Smooth muscle cell (in vitro differentiated cells): ENCODE data around the gene RNF8. TPM values are rescaled to one million over a fixed set of nuclear protein-coding genes. Genes with fewer than 3 reads are reported as not detected.
"Not testable (repeated sequence)": the region's sequence is repeated elsewhere in the genome, so short reads cannot be mapped to it uniquely, and the experiment has no call there.

Experiments used
- DNase-seq: peaks from one replicate; lab custom pipeline; 2025; ENCODE audit not compliant: unreplicated experiment; lab: John Stamatoyannopoulos, UW
- H2AFZ ChIP-seq: fragments of 200-600 bp; sonication (generic); 2 replicates; pipeline ENCODE4 v1.6.0; 2016; ENCODE audit warnings: antibody characterized with exemption, low read depth, mild to moderate bottlenecking
- H3F3A ChIP-seq: fragments of 200-600 bp; sonication (generic); 2 replicates; pipeline ENCODE4 v1.6.0; 2017; ENCODE audit warnings: antibody characterized with exemption, low read depth
- H3K27ac ChIP-seq: fragments of 200-600 bp; sonication (generic); 2 replicates; pipeline ENCODE4 v1.5.1; 2016; ENCODE audit warnings: low read depth, mild to moderate bottlenecking
- H3K27me3 ChIP-seq: fragments of 200-600 bp; sonication (generic); 2 replicates; pipeline ENCODE4 v1.6.1; 2016; ENCODE audit warnings: low read depth, mild to moderate bottlenecking
- H3K36me3 ChIP-seq: fragments of 200-600 bp; sonication (generic); 2 replicates; pipeline ENCODE4 v1.5.1; 2016; ENCODE audit warnings: low read depth
- H3K4me1 ChIP-seq: fragments of 200-600 bp; sonication (generic); 2 replicates; pipeline ENCODE4 v1.5.1; 2016; ENCODE audit warnings: low read depth
- H3K4me2 ChIP-seq: fragments of 200-600 bp; sonication (generic); 2 replicates; pipeline ENCODE4 v1.6.0; 2016; ENCODE audit warnings: mild to moderate bottlenecking
- H3K4me3 ChIP-seq: fragments of 200-600 bp; sonication (generic); 2 replicates; pipeline ENCODE4 v1.5.1; 2016; ENCODE audit warnings: mild to moderate bottlenecking
- H3K79me2 ChIP-seq: fragments of 200-600 bp; sonication (generic); 2 replicates; pipeline ENCODE4 v1.6.0; 2016; ENCODE audit warnings: low read depth, mild to moderate bottlenecking
- H3K9ac ChIP-seq: fragments of 200-600 bp; sonication (generic); 2 replicates; pipeline ENCODE4 v1.6.0; 2016; ENCODE audit warnings: low read depth
- H3K9me3 ChIP-seq: fragments of 200-600 bp; sonication (generic); replicated peaks from 2 replicates; pipeline ENCODE4 v1.5.1; 2016; ENCODE audit warnings: low read depth
- H4K20me1 ChIP-seq: fragments of 200-600 bp; sonication (generic); 2 replicates; pipeline ENCODE4 v1.6.0; 2016; ENCODE audit warnings: low read depth
- CTCF ChIP-seq: fragments of 200-600 bp; sonication (generic); IDR thresholded peaks from 2 replicates; pipeline ENCODE4 v1.5.1; 2017; ENCODE audit warnings: borderline replicate concordance, mild to moderate bottlenecking, antibody characterized with exemption; ENCODE audit not compliant: insufficient read depth, poor library complexity, severe bottlenecking
- WGBS: methylation state at CpG from one replicate; pipeline ENCODE4 v1.1.7; 2016; ENCODE audit warnings: low lambda C conversion rate; 5-methylcytosine and 5-hydroxymethylcytosine counted together
- polyA plus RNA-seq: library from polyadenylated mRNA; unstranded; fragments of >200 nt; fragmentation: Nextera tagmentation; extraction: Ambion mirVana; gene quantifications from 2 replicates; pipeline ENCODE4 v1.2.1, GENCODE V29; 2016
- total RNA-seq: library from RNA; depleted of rRNA; stranded (reverse); fragments of >200 nt; gene quantifications from 2 replicates; pipeline ENCODE4 v1.2.3, GENCODE V29; 2014

Gene RNF8
- total and polyA plus RNA-seq, 2 experiments from 2014 or later, result 16.7 to 23.6 TPM

DNA sequence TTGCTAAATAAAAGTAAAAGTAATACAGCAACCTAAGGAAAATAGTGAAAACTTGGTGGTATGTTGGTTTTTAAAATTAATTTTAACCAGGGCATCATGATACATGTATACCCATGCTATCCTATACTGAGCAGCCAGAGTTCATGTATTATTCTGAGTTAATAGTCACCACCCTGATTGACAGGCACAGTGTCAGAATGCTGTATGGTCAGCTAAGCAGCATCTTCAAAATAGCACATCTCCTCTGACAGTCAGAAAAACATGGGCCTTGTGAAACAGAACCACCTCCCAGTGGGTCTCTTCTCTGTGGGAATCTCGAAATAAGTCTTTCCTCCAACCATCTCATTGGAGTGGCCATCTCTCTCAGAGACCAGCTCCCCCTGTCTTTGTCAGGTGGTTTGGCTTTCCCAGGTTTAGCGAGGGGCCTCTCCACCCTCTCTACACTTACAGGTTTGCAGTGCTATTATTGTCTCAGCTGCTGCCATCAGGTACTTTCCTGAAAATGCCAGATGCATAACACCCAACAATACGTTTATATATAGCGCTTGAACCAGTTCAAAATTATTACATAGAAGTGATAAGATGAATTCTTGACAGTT, 47.1 kb upstream of the RNF8 start:
- no peak overlapping the region for H3K4me3 ChIP-seq
- H3F3A ChIP-seq, result no peaks in the 10 kb centered on the region
- no peaks in the 10 kb centered on the region for H3K27me3 ChIP-seq
- H2AFZ ChIP-seq, result no peak overlapping the region
- H4K20me1 ChIP-seq, result peaks cover under 1% of the 10 kb centered on the region
- DNase-seq, result no peak
- no peak overlapping the region for H3K4me2 ChIP-seq
- TF ChIP-seq CTCF, result no peak
- no peaks in the 10 kb centered on the region for H3K9me3 ChIP-seq
- H3K27ac ChIP-seq, result no peak overlapping the region
- 90% methylated on average over 4 of the region's 4 CpGs for WGBS
- H3K36me3 ChIP-seq, result no peaks in the 10 kb centered on the region
- no peaks in the 10 kb centered on the region for H3K4me1 ChIP-seq
- H3K79me2 ChIP-seq, result no peaks in the 10 kb centered on the region
- H3K9ac ChIP-seq, result no peak overlapping the region

DNA sequence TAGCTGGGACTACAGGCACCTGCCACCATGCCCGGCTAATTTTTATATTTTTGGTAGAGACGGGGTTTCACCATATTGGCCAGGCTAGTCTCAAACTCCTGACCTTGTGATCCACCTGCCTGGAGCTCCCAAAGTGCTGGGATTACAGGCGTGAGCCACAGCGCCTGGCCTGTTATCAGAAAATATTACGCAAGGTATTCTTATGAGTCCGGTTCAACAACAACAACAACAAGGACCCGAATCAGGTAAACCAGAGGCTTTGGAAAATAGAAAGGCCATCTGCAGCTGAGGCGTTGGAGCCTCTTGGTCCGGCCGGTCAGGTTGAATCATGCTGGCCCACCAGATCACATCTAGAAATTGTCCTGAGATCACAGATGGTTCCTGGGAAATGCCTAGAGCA, 46.3 kb upstream of the RNF8 start:
- H3K9me3 ChIP-seq, H3K4me1 ChIP-seq, H3F3A ChIP-seq, H3K4me3 ChIP-seq, H2AFZ ChIP-seq, H3K79me2 ChIP-seq, DNase-seq, H3K36me3 ChIP-seq, H4K20me1 ChIP-seq, H3K27me3 ChIP-seq, H3K9ac ChIP-seq: not testable (repeated sequence)
- WGBS, result 88% methylated on average over 10 of the region's 10 CpGs
- Histone ChIP-seq H3K27ac (peak overlapping the region; percentile 62), H3K4me2 (peak overlapping the region; percentile 49)

DNA sequence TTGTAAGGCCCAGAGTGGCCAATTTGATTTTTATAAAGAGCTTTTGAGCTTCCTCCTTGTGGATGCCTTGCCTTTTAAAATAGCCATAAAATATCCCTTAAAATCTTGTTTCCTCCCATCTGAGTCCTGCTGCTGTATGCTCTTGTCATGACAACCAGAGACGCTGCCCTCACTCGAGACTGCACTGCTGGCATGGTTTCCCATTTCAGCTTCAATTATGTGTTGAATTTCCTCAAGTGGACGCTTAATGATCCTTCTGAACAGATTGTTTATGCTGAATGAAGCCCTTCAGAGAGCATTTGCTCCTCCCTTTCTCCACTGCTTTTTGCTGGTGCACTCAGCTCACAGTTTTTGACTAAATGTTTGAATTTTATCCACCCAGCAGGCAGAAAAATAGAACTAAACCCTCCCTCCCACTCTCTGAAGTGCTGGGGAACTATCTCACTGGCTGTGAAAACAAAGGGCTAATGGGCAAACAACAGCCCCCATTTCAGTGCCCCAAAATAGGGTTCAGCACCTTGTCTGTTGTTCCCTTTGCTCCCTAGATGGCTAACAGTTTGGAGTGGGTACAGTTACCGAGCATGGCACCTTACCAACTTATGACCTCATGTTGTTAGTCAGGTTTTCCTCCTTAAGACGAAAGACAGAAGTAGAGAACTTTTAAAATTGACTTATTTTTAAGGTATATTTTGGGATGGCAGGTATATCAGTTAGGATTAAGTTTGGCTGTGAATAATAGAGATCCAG, 45.5 kb upstream of the RNF8 start:
- Histone ChIP-seq H3K27ac (peak overlapping the region; percentile 62), H3F3A (no peaks in the 10 kb centered on the region), H3K79me2 (no peaks in the 10 kb centered on the region), H3K4me1 (no peaks in the 10 kb centered on the region), H3K9me3 (no peaks in the 10 kb centered on the region), H3K4me3 (no peak overlapping the region), H4K20me1 (peaks cover 5% of the 10 kb centered on the region), H3K27me3 (no peaks in the 10 kb centered on the region), H3K9ac (no peak overlapping the region), H3K36me3 (no peaks in the 10 kb centered on the region), H2AFZ (no peak overlapping the region), H3K4me2 (peak overlapping the region; percentile 49)
- no peak for TF ChIP-seq CTCF
- 56% methylated on average over 5 of the region's 5 CpGs for WGBS
- DNase-seq, result no peak

DNA sequence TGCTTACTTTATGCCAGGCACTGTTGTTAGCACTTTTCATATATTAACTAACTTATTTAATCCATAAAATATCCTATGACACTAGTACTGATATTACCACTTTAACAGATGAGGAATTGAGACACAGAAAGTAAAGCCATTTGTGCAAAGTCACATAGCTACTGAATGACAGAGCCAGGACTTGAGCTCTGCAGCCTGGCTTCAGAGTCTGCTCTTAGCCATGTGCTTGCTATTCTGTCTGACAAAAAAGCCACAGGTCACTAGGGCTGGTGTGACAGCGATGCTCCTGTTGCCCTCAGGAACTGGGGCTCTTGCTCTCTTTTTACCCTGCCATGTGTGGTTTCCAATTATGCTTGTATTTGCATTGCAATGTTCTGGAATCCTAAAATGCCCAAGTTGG, 44.7 kb upstream of the RNF8 start:
- H3F3A ChIP-seq, result no peaks in the 10 kb centered on the region
- peak overlapping the region; percentile 62 for H3K27ac ChIP-seq
- no peak overlapping the region for H3K9ac ChIP-seq
- H3K27me3 ChIP-seq, result no peaks in the 10 kb centered on the region
- no peaks in the 10 kb centered on the region for H3K36me3 ChIP-seq
- H3K9me3 ChIP-seq, result no peaks in the 10 kb centered on the region
- no peaks in the 10 kb centered on the region for H3K4me1 ChIP-seq
- H4K20me1 ChIP-seq, result peaks cover 5% of the 10 kb centered on the region
- no peak for TF ChIP-seq CTCF
- WGBS, result 71% methylated on average over 1 of the region's 1 CpG
- H3K4me2 ChIP-seq, result no peak overlapping the region
- H3K79me2 ChIP-seq, result no peaks in the 10 kb centered on the region
- H3K4me3 ChIP-seq, result no peak overlapping the region
- no peak overlapping the region for H2AFZ ChIP-seq
- DNase-seq, result no peak
